C1 segment of cervical spinal cord (tissue), 14 donors: ENCODE data around the gene SIL1.
A peak's percentile ranks its signal among the peaks of the same experiment; 100 is the strongest.
"Not testable (repeated sequence)": the region's sequence is repeated elsewhere in the genome, so short reads cannot be mapped to it uniquely, and the experiment has no call there.

Experiments
- DNase-seq, 14 donors: peaks; one replicate each; lab custom pipeline; 2025; lab: John Stamatoyannopoulos, UW

Gene SIL1

DNA sequence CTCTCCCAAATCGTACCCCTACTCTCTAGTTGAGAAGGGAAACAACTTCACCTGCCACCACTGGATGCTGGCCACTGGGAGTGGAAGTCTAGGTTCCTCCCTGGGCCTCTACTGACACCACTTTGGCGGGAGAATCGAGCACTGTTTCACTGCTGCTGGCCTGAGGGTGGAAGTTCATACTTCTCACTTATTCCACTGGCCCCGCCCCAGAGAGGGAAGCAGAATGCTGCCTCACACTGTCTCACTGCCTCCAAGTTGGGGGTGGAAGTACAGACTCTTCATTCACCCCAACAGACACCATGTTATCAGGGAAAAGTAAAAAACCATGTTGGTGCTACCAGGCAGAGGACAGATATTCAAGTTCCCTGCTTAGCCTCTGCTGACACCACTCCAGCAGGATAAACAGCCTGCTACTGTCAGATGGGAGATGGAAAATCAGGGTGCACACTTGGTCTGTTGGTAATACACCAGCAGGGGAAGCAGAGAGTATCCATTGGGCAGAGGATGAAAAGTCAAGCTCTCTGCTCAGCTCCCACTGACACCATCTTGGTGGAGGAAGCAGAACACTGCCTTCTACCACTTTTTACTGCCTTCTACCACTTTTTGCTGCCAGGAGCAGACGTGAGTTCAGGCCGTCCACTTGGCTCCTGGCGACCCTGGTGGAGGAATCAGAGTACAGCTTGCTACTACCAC lies 159.4 kb downstream of the SIL1 start:
- DNase-seq: no peak

DNA sequence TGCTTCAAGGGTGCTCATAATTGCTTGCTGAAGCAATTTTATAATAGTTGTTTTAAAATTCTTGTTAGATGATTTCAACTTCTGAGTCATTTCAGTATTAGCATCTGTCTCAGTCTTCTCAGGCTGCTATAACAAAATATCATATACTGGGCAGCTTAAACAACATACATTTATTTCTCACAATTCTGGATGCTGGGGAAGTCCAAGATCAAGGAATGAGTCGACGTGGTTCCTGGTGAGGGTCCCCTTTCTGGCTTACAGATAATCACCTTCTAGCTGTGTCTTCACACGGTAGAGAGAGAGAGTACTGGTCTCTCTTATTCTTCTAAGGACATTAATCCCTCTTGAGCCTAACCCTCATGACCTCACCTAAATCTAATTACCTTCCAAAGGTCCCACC lies 160.4 kb downstream of the SIL1 start:
- no peak for DNase-seq

DNA sequence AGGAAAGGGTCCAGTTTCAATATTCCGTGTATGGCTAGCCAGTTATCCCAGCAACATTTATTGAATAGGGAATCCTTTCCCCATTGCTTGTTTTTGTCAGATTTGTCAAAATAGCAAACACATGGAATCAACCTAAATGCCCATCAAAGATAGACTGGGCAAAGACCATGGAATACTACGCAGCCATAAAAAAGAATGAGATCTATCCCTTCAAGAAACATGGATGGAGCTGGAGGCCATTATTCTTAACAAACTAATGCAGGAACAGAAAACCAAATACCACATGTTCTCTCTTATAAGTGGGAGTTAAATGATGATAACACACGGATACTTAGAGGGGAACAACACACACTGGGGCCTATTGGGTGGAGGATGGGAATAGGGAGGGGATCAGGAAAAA lies 161.8 kb downstream of the SIL1 start:
- DNase-seq: not testable (repeated sequence)

DNA sequence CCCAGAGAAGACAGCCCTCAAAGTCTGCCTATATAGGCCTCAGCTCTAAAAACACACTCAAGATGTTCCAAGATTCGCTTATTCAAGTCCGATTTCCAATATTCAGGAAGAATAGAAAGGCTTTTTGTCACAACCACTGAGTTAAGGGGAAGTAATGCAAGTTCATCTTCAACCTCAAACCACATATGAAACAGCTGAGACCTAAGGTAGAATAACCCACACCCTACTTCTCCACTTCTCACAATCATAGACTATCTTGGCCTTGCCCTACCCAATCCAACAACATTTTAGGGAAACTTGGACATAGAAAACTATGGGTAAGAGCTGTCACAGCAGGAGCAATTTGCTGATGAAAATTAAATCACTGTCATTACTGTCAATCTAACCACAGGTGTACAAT lies 171.0 kb downstream of the SIL1 start:
- DNase-seq: no peak

DNA sequence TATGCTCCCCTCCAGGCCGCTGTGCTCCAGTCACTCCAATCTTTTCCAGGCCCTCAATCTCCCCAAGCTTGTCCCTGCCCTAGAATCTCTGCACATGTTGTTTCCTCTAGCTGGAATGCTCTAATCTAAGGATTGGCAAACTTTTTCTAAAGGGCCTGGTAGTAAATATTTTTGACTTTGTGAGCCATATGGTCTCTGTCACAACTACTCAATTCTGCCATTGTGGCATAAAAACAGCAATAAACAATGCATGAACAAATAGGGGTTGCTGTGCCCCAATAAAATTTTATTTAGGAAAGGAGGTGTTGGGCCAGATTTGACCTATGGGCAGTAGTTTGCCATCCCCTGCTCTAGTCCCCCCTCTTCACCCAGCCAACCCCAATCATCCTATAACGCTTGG lies 172.5 kb downstream of the SIL1 start:
- no peak for DNase-seq

- no peak for DNase-seq
Observed at GRCh38 chr5:139023286-139023685, 174.9 kb downstream of the SIL1 start.

- DNase-seq: no peak
Observed at GRCh38 chr5:139022528-139022927, 175.6 kb downstream of the SIL1 start.

DNA sequence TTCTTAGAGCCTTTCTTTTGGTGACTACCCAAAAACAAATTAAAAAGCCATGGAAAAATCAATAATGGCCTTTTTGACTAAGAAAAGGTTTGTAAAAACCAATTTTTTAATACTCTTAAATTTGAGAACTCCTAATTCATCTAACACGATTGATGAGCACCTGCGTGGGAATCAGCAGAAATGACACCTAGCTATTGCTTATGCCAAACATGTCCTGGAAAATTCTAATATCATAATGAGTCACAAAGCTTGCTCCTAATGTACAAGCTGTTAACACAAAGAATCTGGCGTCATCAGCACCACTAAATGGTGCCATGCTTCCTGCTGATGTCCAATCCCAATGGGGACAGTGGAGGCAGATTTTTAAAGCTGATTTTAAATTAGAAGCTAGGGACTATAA lies 176.8 kb downstream of the SIL1 start:
- no peak for DNase-seq

DNA sequence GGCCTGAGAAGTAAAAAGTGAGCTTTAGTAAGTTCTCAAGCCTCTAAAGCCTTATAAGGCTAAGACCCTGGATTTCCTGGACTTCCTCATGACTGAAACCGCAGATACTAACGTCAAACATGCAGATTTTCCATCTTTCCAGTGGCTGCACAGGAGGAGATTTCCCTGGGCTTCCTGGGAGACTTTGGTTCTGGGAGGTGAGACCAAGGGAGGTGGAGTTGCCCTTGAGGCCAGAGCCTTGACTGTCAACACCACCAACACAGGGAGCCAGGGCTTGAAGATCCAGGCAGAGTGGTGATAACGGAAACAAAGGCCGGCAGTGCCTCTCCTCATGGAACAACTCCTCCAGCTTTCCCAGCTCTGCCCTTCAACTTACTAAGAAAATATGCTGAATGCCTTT lies 178.3 kb downstream of the SIL1 start:
- no peak for DNase-seq

GRCh38 chr5:139019211-139019610 lies 179.0 kb downstream of the SIL1 start:
- DNase-seq: no peak

- no peak for DNase-seq
Observed at GRCh38 chr5:139017624-139018023, 180.5 kb downstream of the SIL1 start.

DNA sequence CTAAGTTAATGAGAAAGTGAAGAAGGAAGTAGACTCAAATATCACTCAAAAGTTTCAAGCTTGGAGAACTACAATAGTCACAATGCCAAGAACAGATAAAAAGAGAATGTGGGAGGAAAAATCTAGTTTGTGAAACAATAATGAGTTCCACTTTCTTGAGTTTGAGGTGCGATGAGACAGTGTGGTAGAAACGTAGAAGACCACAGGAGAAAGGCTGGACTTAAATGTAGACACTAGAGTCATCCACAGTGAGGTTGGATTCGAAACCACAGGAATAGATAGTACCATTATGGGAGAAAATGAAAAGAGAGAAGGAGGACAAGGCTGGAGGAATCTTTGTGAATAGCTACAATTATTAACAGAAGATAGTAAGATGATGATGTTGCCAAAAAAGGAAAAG lies 182.0 kb downstream of the SIL1 start:
- no peak for DNase-seq

DNA sequence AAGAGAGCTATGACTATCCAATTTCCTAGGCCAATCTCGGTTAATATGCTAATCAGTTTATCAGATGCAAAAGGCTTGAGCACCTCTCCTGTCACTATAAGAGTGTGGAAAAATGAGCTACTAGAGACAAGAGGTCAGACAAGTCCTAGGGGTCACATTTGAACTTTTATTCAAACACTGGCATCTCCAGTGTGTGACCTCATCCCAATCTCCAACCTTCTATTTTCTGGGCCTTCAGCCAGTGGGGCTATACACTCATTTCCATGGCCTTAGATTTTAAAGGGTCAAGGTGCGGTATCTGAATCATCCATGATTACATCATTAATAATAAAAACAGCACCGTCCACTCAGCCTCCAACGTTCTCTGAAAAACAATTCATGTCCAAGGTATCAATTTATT lies 183.4 kb downstream of the SIL1 start:
- no peak for DNase-seq

GRCh38 chr5:139012176-139012575 lies 186.0 kb downstream of the SIL1 start:
- DNase-seq: no peak

- DNase-seq: not testable (repeated sequence)
Observed at GRCh38 chr5:139011156-139011555, 187.0 kb downstream of the SIL1 start.

- no peak for DNase-seq
Observed at GRCh38 chr5:139004374-139005307, 193.5 kb downstream of the SIL1 start.

GRCh38 chr5:138999674-139000073 lies 198.5 kb downstream of the SIL1 start:
- DNase-seq: peak in 1 of 14 donors; percentile 16

- DNase-seq: no peak
Observed at GRCh38 chr5:138998521-138998920, 199.6 kb downstream of the SIL1 start.

GRCh38 chr5:138996120-138996519 lies 202.0 kb downstream of the SIL1 start:
- no peak for DNase-seq

- DNase-seq: peak in 2 of 14 donors; percentile 9 to 27
Observed at GRCh38 chr5:138990986-138991590, 207.1 kb downstream of the SIL1 start.

DNA sequence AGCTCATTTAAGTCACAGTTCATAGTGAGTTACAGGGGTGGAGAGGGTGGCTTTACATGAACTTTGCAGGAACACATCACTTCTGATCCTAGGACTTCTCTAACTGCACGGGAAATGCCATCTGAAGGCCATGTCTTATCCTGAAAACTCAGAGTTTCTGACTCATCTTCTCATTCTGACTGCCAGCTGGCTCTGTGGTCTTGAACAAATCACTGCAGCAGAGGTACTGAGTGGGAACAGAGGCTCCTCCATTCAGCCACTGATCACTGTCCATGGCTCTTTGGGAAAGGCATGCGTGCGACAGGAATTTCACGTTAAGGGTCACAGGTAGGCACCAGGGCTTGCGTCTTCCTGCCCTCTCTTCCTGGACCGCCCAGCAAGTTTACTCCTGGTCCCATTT lies 208.4 kb downstream of the SIL1 start:
- DNase-seq: no peak

- DNase-seq: no peak
Observed at GRCh38 chr5:138986186-138986800, 211.9 kb downstream of the SIL1 start.
